NCI-H526 (cell line): ENCODE measurements around the gene BMI1.

ENCODE experiments used
- DNase-seq, 2 experiments: peaks; one replicate each; lab custom pipeline; 2025; lab: John Stamatoyannopoulos, UW

Gene BMI1

DNA sequence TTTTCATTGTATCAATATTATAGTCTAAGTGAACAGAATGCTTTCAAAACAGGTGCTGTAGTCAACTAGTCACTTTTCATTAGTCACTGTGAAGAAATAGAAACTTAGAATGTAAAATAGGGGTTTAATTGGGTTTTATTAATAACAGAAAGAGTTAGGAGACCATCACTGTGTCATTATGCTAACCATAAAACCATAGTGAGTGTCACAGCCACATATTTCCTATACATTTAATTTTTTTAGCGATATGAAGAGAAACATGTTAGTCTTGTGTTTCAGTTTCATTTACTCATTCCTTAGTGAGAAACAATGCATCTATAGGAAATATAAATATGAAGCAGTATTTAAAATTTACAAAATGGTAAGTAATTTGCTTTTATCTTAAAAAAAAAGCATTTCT lies 46.6 kb downstream of the BMI1 start:
- no peak for DNase-seq

DNA sequence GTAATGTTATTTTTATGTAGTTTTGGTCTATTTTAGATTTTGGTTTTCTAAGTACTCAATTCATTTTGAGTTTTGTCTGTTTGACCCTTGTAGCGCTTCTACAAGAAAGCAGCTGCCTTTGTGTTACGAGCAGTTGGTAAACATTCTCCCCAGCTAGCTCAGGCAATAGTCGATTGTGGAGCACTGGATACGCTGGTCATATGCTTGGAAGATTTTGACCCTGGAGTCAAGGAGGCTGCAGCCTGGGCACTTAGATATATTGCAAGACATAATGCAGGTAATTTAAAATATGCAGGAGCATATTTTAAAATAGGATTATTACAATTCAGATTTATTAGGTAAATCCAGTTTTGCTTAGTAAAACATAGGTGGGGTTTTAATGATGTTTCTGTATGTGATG lies 47.5 kb downstream of the BMI1 start:
- no peak for DNase-seq

DNA sequence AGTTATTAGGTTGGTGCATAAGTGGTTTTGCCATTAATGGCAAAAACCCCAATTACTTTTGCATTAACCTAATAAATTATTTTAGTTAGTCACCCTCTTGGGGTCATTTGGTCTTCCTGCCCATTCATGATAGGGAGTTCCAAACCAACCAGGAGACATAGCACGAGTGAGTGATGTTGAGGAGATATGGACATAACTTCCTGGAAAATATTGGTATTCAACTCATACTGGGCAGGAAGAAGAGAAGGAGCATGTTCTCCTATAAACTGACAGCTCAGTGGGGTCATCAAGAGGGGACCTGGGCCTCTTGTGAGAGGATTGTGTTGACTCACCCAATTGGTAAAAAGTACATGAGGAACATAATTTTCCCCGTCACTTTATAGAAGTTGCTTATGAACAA lies 48.1 kb downstream of the BMI1 start:
- no peak for DNase-seq

DNA sequence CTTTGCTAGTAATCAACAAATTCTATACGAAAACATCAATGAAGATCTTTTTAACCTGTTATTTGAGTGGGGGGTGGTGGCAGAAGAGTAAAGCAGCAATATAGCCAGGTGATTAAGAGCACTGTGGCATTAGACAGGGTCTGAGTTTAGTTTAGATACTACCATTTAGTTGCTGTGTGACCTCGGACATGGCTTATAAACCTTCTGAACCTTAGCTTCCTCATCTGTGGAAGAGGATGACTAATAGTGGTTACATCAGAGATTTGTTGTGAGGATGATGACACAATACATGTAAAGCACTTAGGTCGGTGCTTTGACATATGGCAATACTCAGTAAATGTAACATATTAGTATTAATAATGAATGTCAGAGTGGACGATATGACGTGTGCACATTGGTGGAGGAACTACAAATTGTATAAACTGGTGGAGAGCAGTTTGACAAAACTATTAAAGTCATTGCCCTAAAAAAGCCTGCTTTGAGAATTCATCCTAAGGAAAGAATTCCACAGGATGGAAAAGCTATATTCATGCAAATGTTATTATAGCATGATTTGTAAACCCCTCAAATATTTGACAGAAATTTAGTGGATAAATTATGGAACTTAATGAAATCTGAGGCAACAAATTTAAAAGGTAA lies 48.7 kb downstream of the BMI1 start:
- no peak for DNase-seq

DNA sequence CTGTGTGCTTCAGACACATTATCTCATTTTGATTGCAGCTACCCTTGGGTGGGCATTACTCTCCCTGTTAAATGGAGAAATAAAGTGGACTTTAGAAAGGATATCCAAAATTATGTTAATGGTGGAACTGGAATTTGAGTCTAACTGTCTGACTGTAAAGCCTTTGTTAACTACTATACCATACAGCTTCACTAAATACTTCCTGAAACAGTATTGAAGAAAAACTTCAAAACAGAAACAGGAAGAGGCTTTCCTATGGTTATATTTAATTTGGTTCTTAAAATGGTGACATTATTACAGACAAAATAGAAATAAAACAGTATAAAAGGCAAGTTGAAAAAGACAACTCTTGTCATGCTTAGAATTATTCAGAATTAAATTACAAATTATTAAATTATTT lies 49.4 kb downstream of the BMI1 start:
- no peak for DNase-seq

DNA sequence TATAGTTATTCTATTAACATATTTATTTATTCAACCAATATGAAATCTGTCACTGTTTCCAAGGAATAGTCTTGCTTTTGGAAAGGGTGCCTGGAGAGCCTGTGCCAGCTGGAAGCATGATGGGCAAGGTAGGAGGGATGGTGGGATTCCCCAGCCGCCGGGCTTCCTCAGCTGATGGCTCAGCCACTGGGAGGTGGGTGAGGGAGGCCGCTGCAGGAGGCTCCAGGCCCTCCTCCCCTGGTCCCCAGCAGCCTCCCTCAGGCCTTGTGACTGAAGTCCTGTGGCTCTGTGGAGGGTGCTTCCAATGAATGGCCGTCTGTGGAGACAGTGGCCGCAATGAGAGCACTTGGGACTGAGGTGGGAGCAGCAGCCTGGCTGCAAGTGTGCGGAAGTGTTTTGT lies 51.4 kb downstream of the BMI1 start:
- no peak for DNase-seq

DNA sequence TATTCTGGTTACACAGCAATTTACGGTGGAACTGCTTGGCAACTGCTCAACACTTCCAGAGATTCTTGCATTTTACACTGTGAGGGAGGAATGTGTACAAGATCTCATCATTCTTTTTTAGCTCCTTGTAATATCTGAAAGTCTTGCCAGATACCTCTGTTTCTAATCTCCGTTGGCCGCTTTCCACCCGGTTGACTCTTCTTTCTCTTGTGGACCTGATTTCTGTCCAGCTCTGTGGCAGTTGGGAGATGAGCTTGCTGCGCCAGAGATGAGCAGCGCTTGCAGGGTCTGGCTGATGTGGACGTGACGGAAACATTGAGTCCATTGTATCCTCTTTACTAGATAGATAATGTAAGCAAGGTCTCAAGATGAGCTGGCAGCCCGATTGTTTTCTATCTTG lies 52.0 kb downstream of the BMI1 start:
- no peak for DNase-seq

DNA sequence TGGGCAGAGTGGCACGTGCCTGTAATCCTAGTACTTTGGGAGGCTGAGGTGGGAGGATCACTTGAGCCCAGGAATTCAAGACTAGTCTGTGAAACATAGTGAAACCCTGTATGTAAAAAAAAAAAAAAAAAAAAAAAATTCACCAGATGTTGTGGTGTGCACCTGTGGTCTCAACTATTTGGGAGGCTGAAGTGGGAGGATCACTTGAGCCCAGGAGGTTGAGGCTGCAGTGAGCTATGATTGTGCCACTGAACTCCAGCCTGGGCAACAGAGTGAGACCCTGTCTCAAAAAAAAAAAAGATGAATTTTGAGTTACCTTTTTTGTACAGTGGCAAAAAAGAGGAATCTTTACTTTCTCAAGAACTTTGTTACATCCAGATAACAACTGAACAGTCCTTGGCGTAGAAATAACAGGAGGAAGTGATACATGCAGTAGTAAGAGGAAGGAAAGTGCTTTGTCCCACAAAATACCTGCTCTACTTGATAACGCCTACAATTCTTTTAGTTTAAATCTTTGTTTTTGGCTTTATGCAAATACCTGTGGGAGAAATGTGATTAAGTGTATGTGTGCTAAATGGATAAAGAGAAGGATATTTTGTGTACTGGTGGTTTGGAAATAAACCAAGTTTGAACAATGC lies 53.7 kb downstream of the BMI1 start:
- no peak for DNase-seq

DNA sequence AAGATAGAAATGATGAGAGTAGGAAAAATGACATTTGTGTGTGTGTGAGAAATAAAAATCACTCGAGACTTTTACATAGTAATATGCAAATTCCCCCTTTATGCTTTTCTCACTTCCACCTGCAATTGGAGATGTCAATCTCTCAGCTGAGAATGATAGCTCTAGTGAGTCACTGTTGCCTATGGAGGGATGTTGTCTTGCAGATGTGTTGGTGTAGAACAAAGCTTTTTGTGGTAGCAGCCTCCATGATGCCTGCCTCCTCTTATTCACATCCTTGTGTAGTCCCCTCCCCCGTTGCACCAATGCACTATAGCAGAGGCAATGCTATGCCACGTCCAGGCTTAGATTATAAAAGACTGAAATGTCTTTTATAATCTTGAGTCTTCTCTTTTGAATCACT lies 58.2 kb downstream of the BMI1 start:
- no peak for DNase-seq
